Activated CD8-positive, alpha-beta memory T cell treated with anti-CD3 and anti-CD28 coated beads, Interleukin-2, amount 50 U/mL, for 24 hours (primary cell): ENCODE data around the gene PRKCH.
A peak's percentile ranks its signal among the peaks of the same experiment; 100 is the strongest.

ENCODE experiments used
- DNase-seq: peaks from one replicate; pipeline ENCODE4 v3.0.0-alpha.2; 2020; ENCODE audit errors: extremely low read depth

PRKCH gene

GRCh38 chr14:61426048-61426447, 104.7 kb downstream of the PRKCH start:
- DNase-seq, result no peak

GRCh38 chr14:61428261-61428660, 106.9 kb downstream of the PRKCH start:
- no peak for DNase-seq

- no peak for DNase-seq
These were observed 107.9 kb downstream of the PRKCH start for GRCh38 chr14:61429316-61429715.

GRCh38 chr14:61430066-61430757, 108.8 kb downstream of the PRKCH start:
- no peak for DNase-seq

GRCh38 chr14:61433169-61433568, 111.8 kb downstream of the PRKCH start:
- DNase-seq, result no peak

GRCh38 chr14:61433828-61434227, 112.4 kb downstream of the PRKCH start:
- DNase-seq, result no peak

GRCh38 chr14:61434311-61434710, 112.9 kb downstream of the PRKCH start:
- DNase-seq, result no peak

GRCh38 chr14:61435563-61436337, 114.4 kb downstream of the PRKCH start:
- DNase-seq, result no peak

- no peak for DNase-seq
These were observed 116.0 kb downstream of the PRKCH start for GRCh38 chr14:61437381-61437780.

GRCh38 chr14:61438036-61438435, 116.7 kb downstream of the PRKCH start:
- DNase-seq, result no peak

GRCh38 chr14:61438497-61438859, 117.1 kb downstream of the PRKCH start:
- DNase-seq, result no peak

- no peak for DNase-seq
These were observed 117.7 kb downstream of the PRKCH start for GRCh38 chr14:61438860-61439765.

GRCh38 chr14:61439779-61440418, 118.5 kb downstream of the PRKCH start:
- no peak for DNase-seq

- no peak for DNase-seq
These were observed 122.1 kb downstream of the PRKCH start for GRCh38 chr14:61443481-61443880.

GRCh38 chr14:61444215-61444768, 122.9 kb downstream of the PRKCH start:
- DNase-seq, result peak; percentile 49

GRCh38 chr14:61451491-61451890, 130.1 kb downstream of the PRKCH start:
- DNase-seq, result no peak

GRCh38 chr14:61451891-61452400, 130.6 kb downstream of the PRKCH start:
- DNase-seq, result no peak

- no peak for DNase-seq
These were observed 131.1 kb downstream of the PRKCH start for GRCh38 chr14:61452452-61452851.

GRCh38 chr14:61453103-61453767, 131.9 kb downstream of the PRKCH start:
- DNase-seq, result no peak

- DNase-seq, result no peak
These were observed 133.2 kb downstream of the PRKCH start for GRCh38 chr14:61454545-61454944.

GRCh38 chr14:61455351-61455750, 134.0 kb downstream of the PRKCH start:
- DNase-seq, result no peak
